Loucy (cell line): ENCODE measurements around the gene KCNH8.

ENCODE experiments used
- EZH2phosphoT487 ChIP-seq: fragments of 200-600 bp; IDR thresholded peaks from 2 replicates; pipeline ENCODE4 v1.6.1; 2018; ENCODE audit warnings: antibody characterized with exemption, mild to moderate bottlenecking, moderate library complexity, borderline replicate concordance
- TF ChIP-seq, protein P1 (sequence below): fragments of 200-600 bp; sonication (generic); conservative IDR thresholded peaks from 2 replicates; pipeline ENCODE4 v1.5.1; 2014; ENCODE audit warnings: mild to moderate bottlenecking, antibody characterized with exemption, low read length

DNA sequence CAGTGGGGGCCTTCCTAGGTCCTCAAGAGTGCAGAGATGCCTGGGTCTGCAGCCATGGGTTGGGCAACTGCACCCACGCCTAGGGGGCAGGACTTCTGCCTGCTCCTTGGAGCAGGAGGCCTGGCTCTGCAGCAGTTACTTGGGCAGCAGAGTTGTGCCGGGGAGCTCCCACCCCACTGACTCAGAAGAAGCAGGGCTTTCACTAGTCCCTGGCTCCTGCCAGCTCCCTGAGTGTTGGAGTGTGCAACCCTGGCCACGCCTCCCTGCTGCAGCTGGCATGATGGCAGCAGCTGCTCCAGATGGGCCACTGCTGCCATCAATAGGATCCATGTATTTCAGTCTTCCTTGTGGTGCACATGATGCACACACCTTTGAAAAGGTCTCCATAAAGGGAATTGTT is 40.6 kb upstream of the KCNH8 start:
- TF ChIP-seq, protein P1, sequence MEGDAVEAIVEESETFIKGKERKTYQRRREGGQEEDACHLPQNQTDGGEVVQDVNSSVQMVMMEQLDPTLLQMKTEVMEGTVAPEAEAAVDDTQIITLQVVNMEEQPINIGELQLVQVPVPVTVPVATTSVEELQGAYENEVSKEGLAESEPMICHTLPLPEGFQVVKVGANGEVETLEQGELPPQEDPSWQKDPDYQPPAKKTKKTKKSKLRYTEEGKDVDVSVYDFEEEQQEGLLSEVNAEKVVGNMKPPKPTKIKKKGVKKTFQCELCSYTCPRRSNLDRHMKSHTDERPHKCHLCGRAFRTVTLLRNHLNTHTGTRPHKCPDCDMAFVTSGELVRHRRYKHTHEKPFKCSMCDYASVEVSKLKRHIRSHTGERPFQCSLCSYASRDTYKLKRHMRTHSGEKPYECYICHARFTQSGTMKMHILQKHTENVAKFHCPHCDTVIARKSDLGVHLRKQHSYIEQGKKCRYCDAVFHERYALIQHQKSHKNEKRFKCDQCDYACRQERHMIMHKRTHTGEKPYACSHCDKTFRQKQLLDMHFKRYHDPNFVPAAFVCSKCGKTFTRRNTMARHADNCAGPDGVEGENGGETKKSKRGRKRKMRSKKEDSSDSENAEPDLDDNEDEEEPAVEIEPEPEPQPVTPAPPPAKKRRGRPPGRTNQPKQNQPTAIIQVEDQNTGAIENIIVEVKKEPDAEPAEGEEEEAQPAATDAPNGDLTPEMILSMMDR: no peak
- TF ChIP-seq EZH2phosphoT487: no peak
